Fibroblast of lung (primary cell): Measurements from ENCODE around the gene ANKRD6.

Experiments used
- CTCF ChIP-seq, 2 donors: IDR thresholded peaks in 1 of 2; conservative IDR thresholded peaks in 1 of 2; 1 replicate in 1 of 2; 2 replicates in 1 of 2; pipeline ENCODE4 v1.5.1; 2011 to 2012; ENCODE audit warnings: low read length in 2 of 2, control low read depth in 1 of 2, inconsistent platforms in 1 of 2, low read depth in 1 of 2, mild to moderate bottlenecking in 1 of 2
- EZH2 ChIP-seq: IDR thresholded peaks from 2 replicates; pipeline ENCODE4 v1.5.1; 2012; ENCODE audit warnings: low read length, control low read depth, mild to moderate bottlenecking; ENCODE audit errors: missing control alignments

- TF ChIP-seq CTCF (conservative IDR thresholded peaks at IDR 0.05 in 1 of 2, IDR thresholded peaks at IDR 0.05 in 1 of 2; ENCODE audit: low read depth in 1 of 2, low read length in 2 of 2) (no peak), EZH2 (no peak)
These were observed 228.0 kb downstream of the ANKRD6 start for GRCh38 chr6:89660981-89661380.
